Right forelimb (tissue), 1 donor: Measurements from ENCODE around the gene USP17L12.
A peak's percentile ranks its signal among the peaks of the same experiment; 100 is the strongest.
"Not testable (repeated sequence)": the region's sequence is repeated elsewhere in the genome, so short reads cannot be mapped to it uniquely, and the experiment has no call there.

Experiments
- DNase-seq: peaks from one replicate; pipeline ENCODE4 v3.0.0-alpha.2; 2018

USP17L12 gene, protein sequence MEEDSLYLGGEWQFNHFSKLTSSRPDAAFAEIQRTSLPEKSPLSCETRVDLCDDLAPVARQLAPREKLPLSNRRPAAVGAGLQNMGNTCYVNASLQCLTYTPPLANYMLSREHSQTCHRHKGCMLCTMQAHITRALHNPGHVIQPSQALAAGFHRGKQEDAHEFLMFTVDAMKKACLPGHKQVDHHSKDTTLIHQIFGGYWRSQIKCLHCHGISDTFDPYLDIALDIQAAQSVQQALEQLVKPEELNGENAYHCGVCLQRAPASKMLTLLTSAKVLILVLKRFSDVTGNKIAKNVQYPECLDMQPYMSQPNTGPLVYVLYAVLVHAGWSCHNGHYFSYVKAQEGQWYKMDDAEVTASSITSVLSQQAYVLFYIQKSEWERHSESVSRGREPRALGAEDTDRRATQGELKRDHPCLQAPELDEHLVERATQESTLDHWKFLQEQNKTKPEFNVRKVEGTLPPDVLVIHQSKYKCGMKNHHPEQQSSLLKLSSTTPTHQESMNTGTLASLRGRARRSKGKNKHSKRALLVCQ

DNA sequence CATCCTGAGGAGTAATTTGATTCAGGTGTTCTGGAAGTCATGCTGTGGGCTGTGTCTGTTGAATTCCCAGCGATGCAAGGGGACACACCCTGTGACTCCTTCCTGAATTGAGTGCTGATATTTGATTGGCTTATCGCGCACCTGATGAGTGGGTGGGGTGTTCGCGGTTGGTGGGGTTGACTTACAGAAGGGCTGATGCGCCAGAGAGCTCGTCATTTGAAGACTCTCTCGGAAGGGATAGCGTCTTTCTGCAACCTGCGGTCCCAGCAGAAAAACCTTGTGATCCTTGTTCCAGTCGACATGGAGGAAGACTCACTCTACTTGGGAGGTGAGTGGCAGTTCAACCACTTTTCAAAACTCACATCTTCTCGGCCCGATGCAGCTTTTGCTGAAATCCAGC, at the start of gene USP17L12:
Gene USP17L12 (plus strand): TSS at position 301 of the 400 bp plus-strand sequence. CDS start 0 bp downstream, at position 301.
- not testable (repeated sequence) for DNase-seq

DNA sequence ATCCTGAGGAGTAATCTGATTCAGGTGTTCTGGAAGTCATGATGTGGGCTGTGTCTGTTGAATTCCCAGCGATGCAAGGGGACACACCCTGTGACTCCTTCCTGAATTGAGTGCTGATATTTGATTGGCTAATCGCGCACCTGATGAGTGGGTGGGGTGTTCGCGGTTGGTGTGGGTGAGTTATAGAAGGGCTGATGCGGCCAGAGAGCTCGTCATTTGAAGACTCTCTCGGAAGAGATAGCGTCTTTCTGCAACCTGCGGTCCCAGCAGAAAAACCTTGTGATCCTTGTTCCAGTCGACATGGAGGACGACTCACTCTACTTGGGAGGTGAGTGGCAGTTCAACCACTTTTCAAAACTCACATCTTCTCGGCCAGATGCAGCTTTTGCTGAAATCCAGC, 9.6 kb upstream of the USP17L12 start, which contains the start of gene USP17L10:
Gene USP17L10 (plus strand): TSS at position 301 of the 400 bp plus-strand sequence. CDS start 0 bp downstream, at position 301.
- DNase-seq: not testable (repeated sequence)

DNA sequence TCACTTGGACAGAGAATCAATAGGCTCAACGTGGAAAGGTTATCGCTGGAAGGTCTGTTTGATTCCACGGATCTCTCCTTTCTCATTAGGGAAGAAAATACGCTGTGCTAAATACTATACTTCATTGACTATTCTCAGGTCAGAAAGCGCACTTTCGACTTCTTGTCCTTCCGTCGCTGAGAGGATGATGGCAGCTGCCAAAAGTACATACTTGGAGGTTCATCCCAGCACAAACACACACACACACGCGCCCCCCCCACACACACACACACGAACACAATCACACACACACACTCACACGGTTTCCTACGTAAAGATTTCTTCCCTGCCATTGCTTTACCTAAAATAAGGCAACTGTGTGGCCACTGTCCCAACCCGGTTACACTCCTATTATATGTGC, 5.3 kb upstream of the USP17L12 start:
- not testable (repeated sequence) for DNase-seq

DNA sequence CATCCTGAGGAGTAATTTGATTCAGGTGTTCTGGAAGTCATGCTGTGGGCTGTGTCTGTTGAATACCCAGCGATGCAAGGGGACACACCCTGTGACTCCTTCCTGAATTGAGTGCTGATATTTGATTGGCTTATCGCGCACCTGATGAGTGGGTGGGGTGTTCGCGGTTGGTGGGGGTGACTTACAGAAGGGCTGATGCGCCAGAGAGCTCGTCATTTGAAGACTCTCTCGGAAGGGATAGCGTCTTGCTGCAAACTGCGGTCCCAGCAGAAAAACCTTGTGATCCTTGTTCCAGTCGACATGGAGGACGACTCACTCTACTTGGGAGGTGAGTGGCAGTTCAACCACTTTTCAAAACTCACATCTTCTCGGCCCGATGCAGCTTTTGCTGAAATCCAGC, 4.8 kb upstream of the USP17L12 start, which contains the start of gene USP17L11:
Gene USP17L11 (plus strand): TSS at position 301 of the 400 bp plus-strand sequence. CDS start 0 bp downstream, at position 301.
- DNase-seq: not testable (repeated sequence)

DNA sequence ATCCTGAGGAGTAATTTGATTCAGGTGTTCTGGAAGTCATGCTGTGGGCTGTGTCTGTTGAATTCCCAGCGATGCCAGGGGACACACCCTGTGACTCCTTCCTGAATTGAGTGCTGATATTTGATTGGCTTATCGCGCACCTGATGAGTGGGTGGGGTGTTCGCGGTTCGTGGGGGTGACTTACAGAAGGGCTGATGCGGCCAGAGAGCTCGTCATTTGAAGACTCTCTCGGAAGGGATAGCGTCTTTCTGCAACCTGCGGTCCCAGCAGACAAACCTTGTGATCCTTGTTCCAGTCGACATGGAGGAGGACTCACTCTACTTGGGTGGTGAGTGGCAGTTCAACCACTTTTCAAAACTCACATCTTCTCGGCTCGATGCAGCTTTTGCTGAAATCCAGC, 4.6 kb downstream of the USP17L12 start, which contains the start of gene USP17L13:
Gene USP17L13 (plus strand): TSS at position 301 of the 400 bp plus-strand sequence. CDS start 0 bp downstream, at position 301.
- DNase-seq: not testable (repeated sequence)

DNA sequence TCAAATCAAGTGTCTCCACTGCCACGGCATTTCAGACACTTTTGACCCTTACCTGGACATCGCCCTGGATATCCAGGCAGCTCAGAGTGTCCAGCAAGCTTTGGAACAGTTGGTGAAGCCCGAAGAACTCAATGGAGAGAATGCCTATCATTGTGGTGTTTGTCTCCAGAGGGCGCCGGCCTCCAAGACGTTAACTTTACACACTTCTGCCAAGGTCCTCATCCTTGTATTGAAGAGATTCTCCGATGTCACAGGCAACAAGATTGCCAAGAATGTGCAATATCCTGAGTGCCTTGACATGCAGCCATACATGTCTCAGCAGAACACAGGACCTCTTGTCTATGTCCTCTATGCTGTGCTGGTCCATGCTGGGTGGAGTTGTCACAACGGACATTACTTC, 10.3 kb downstream of the USP17L12 start:
- not testable (repeated sequence) for DNase-seq

DNA sequence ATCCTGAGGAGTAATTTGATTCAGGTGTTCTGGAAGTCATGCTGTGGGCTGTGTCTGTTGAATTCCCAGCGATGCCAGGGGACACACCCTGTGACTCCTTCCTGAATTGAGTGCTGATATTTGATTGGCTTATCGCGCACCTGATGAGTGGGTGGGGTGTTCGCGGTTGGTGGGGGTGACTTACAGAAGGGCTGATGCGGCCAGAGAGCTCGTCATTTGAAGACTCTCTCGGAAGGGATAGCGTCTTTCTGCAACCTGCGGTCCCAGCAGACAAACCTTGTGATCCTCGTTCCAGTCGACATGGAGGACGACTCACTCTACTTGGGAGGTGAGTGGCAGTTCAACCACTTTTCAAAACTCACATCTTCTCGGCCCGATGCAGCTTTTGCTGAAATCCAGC, 14.1 kb downstream of the USP17L12 start, which contains the start of gene USP17L15:
Gene USP17L15 (plus strand): TSS at position 301 of the 400 bp plus-strand sequence. CDS start 0 bp downstream, at position 301.
- DNase-seq: not testable (repeated sequence)

DNA sequence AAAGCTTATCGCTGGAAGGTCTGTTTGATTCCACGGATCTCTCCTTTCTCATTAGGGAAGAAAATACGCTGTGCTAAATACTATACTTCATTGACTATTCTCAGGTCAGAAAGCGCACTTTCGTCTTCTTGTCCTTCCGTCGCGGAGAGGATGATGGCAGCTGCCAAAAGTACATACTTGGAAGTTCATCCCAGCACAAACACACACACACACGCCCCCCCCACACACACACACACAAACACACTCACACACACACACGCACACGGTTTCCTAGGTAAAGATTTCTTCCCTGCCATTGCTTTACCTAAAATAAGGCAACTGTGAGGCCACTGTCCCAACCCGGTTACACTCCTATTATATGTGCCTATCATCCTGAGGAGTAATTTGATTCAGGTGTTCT, 18.5 kb downstream of the USP17L12 start:
- not testable (repeated sequence) for DNase-seq

DNA sequence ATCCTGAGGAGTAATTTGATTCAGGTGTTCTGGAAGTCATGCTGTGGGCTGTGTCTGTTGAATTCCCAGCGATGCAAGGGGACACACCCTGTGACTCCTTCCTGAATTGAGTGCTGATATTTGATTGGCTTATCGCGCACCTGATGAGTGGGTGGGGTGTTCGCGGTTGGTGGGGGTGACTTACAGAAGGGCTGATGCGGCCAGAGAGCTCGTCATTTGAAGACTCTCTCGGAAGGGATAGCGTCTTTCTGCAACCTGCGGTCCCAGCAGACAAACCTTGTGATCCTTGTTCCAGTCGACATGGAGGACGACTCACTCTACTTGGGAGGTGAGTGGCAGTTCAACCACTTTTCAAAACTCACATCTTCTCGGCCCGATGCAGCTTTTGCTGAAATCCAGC, 23.6 kb downstream of the USP17L12 start, which contains the start of gene USP17L17:
Gene USP17L17 (plus strand): TSS at position 301 of the 400 bp plus-strand sequence. CDS start 0 bp downstream, at position 301.
- not testable (repeated sequence) for DNase-seq

DNA sequence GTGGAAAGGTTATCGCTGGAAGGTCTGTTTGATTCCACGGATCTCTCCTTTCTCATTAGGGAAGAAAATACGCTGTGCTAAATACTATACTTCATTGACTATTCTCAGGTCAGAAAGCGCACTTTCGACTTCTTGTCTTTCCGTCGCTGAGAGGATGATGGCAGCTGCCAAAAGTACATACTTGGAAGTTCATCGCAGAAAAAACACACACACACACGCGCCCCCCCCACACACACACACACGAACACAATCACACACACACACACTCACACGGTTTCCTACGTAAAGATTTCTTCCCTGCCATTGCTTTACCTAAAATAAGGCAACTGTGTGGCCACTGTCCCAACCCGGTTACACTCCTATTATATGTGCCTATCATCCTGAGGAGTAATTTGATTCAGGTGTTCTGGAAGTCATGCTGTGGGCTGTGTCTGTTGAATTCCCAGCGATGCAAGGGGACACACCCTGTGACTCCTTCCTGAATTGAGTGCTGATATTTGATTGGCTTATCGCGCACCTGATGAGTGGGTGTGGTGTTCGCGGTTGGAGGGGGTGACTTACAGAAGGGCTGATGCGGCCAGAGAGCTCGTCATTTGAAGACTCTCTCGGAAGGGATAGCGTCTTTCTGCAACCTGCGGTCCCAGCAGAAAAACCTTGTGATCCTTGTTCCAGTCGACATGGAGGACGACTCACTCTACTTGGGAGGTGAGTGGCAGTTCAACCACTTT, 28.2 kb downstream of the USP17L12 start, which contains the start of gene USP17L18:
Gene USP17L18 (plus strand): TSS at position 678 of the 728 bp plus-strand sequence. CDS start 0 bp downstream, at position 678.
- DNase-seq: peak; percentile 18

DNA sequence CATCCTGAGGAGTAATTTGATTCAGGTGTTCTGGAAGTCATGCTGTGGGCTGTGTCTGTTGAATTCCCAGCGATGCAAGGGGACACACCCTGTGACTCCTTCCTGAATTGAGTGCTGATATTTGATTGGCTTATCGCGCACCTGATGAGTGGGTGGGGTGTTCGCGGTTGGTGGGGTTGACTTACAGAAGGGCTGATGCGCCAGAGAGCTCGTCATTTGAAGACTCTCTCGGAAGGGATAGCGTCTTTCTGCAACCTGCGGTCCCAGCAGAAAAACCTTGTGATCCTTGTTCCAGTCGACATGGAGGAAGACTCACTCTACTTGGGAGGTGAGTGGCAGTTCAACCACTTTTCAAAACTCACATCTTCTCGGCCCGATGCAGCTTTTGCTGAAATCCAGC, 33.1 kb downstream of the USP17L12 start, which contains the start of gene USP17L19:
Gene USP17L19 (plus strand): TSS at position 301 of the 400 bp plus-strand sequence. CDS start 0 bp downstream, at position 301.
- not testable (repeated sequence) for DNase-seq

DNA sequence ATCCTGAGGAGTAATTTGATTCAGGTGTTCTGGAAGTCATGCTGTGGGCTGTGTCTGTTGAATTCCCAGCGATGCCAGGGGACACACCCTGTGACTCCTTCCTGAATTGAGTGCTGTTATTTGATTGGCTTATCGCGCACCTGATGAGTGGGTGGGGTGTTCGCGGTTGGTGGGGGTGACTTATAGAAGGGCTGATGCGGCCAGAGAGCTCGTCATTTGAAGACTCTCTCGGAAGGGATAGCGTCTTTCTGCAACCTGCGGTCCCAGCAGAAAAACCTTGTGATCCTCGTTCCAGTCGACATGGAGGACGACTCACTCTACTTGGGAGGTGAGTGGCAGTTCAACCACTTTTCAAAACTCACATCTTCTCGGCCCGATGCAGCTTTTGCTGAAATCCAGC, 37.9 kb downstream of the USP17L12 start, which contains the start of gene USP17L20:
Gene USP17L20 (plus strand): TSS at position 301 of the 400 bp plus-strand sequence. CDS start 0 bp downstream, at position 301.
- DNase-seq: not testable (repeated sequence)

DNA sequence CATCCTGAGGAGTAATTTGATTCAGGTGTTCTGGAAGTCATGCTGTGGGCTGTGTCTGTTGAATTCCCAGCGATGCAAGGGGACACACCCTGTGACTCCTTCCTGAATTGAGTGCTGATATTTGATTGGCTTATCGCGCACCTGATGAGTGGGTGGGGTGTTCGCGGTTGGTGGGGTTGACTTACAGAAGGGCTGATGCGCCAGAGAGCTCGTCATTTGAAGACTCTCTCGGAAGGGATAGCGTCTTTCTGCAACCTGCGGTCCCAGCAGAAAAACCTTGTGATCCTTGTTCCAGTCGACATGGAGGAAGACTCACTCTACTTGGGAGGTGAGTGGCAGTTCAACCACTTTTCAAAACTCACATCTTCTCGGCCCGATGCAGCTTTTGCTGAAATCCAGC, 42.6 kb downstream of the USP17L12 start, which contains the start of gene USP17L21:
Gene USP17L21 (plus strand): TSS at position 301 of the 400 bp plus-strand sequence. CDS start 0 bp downstream, at position 301.
- DNase-seq: not testable (repeated sequence)

DNA sequence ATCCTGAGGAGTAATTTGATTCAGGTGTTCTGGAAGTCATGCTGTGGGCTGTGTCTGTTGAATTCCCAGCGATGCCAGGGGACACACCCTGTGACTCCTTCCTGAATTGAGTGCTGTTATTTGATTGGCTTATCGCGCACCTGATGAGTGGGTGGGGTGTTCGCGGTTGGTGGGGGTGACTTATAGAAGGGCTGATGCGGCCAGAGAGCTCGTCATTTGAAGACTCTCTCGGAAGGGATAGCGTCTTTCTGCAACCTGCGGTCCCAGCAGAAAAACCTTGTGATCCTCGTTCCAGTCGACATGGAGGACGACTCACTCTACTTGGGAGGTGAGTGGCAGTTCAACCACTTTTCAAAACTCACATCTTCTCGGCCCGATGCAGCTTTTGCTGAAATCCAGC, 47.4 kb downstream of the USP17L12 start, which contains the start of gene USP17L22:
Gene USP17L22 (plus strand): TSS at position 301 of the 400 bp plus-strand sequence. CDS start 0 bp downstream, at position 301.
- not testable (repeated sequence) for DNase-seq
